HEK293 (cell line): ENCODE data around the gene FBL.

Experiments used
- CTCF ChIA-PET: fragments of 350-600 bp; formaldehyde crosslinking; extraction: SDS; loops from one replicate; lab custom pipeline; 2021; ENCODE audit warnings: antibody characterized with exemption; lab: Yijun Ruan, JAX
- POLR2A ChIA-PET: fragments of 300-600 bp; formaldehyde crosslinking; extraction: SDS; loops from one replicate; lab custom pipeline; 2020; ENCODE audit warnings: antibody characterized with exemption, inconsistent platforms; lab: Yijun Ruan, JAX
- H3K27ac ChIP-seq: fragments of 200-500 bp; sonication (Bioruptor generic); 2 replicates; pipeline ENCODE4 v1.5.1; 2014; ENCODE audit warnings: low read depth, low read length, control low read depth, inconsistent platforms; ENCODE audit errors: extremely low read depth
- H3K36me3 ChIP-seq, 2 experiments: fragments of 200-500 bp in 1 of 2; sonication (Bioruptor generic) in 1 of 2; 1 replicate in 1 of 2; 2 replicates in 1 of 2; pipeline ENCODE4 v1.5.1; 2014 to 2017; ENCODE audit warnings: inconsistent platforms in 2 of 2, low read length in 2 of 2; ENCODE audit not compliant: control insufficient read depth in 2 of 2, insufficient read depth in 1 of 2
- H3K4me1 ChIP-seq: fragments of 200-500 bp; sonication (Bioruptor generic); 2 replicates; pipeline ENCODE4 v1.5.1; 2014; ENCODE audit warnings: mild to moderate bottlenecking, low read length, inconsistent platforms; ENCODE audit not compliant: control insufficient read depth, insufficient read depth
- H3K4me3 ChIP-seq: 2 replicates; pipeline ENCODE4 v1.5.1; 2011; ENCODE audit warnings: low read depth, mild to moderate bottlenecking, control low read depth, low read length, moderate library complexity
- H3K9me3 ChIP-seq: fragments of 200-500 bp; sonication (Bioruptor generic); 2 replicates; pipeline ENCODE4 v1.5.1; 2014; ENCODE audit warnings: low read depth, low read length, inconsistent platforms; ENCODE audit not compliant: control insufficient read depth, insufficient read depth
- HOXC10 ChIP-seq: sonication (generic); formaldehyde crosslinking; IDR thresholded peaks from 2 replicates; pipeline ENCODE4 v1.8.1; 2023; ENCODE audit warnings: mild to moderate bottlenecking, missing genetic modification reagents
- SETDB1 ChIP-seq: IDR thresholded peaks from one replicate; pipeline ENCODE4 v1.6.1; 2017; ENCODE audit warnings: mild to moderate bottlenecking, low read length, moderate library complexity, mixed read lengths; ENCODE audit not compliant: insufficient read length
- ZBTB8A ChIP-seq: fragments of 450-650 bp; formaldehyde crosslinking; IDR thresholded peaks from 2 replicates; pipeline ENCODE4 v1.5.1; 2016; ENCODE audit warnings: missing biosample characterization, missing genetic modification characterization
- ZNF121 ChIP-seq: fragments of 450-650 bp; formaldehyde crosslinking; IDR thresholded peaks from 2 replicates; pipeline ENCODE4 v1.5.1; 2016; ENCODE audit warnings: missing biosample characterization, missing genetic modification characterization
- ZNF19 ChIP-seq: fragments of 450-650 bp; formaldehyde crosslinking; IDR thresholded peaks from 2 replicates; pipeline ENCODE4; 2016; ENCODE audit warnings: missing biosample characterization, missing genetic modification characterization, low read depth
- ZNF311 ChIP-seq: fragments of 450-650 bp; formaldehyde crosslinking; IDR thresholded peaks from 2 replicates; pipeline ENCODE4 v1.5.1; 2017; ENCODE audit warnings: missing biosample characterization, missing genetic modification characterization, borderline replicate concordance
- ZNF324 ChIP-seq: fragments of 450-650 bp; formaldehyde crosslinking; IDR thresholded peaks from 2 replicates; pipeline ENCODE4 v1.5.1; 2016; ENCODE audit warnings: missing biosample characterization, missing genetic modification characterization
- ZNF629 ChIP-seq: fragments of 450-650 bp; formaldehyde crosslinking; IDR thresholded peaks from 2 replicates; pipeline ENCODE4 v1.5.1; 2017; ENCODE audit warnings: missing biosample characterization, missing genetic modification characterization
- ZNF658 ChIP-seq: fragments of 450-650 bp; formaldehyde crosslinking; IDR thresholded peaks from 2 replicates; pipeline ENCODE4; 2016; ENCODE audit warnings: missing biosample characterization, missing genetic modification characterization
- ZNF830 ChIP-seq: fragments of 450-650 bp; IDR thresholded peaks from 2 replicates; pipeline ENCODE4 v1.5.0; 2018; ENCODE audit warnings: missing biosample characterization, missing genetic modification characterization, low read depth, mild to moderate bottlenecking, moderate library complexity
- TF ChIP-seq, protein P1 (sequence below): fragments of 450-650 bp; formaldehyde crosslinking; IDR thresholded peaks from 2 replicates; pipeline ENCODE4 v1.5.1; 2017; ENCODE audit warnings: missing biosample characterization, missing genetic modification characterization
- TF ChIP-seq, protein P2 (sequence below): fragments of 450-650 bp; formaldehyde crosslinking; IDR thresholded peaks from 2 replicates; pipeline ENCODE4 v1.5.1; 2016; ENCODE audit warnings: missing biosample characterization, missing genetic modification characterization
- TF ChIP-seq, protein P3 (sequence below): fragments of 450-650 bp; formaldehyde crosslinking; IDR thresholded peaks from 2 replicates; pipeline ENCODE4 v1.5.1; 2016; ENCODE audit warnings: missing biosample characterization, missing genetic modification characterization, low read depth

Gene FBL

DNA sequence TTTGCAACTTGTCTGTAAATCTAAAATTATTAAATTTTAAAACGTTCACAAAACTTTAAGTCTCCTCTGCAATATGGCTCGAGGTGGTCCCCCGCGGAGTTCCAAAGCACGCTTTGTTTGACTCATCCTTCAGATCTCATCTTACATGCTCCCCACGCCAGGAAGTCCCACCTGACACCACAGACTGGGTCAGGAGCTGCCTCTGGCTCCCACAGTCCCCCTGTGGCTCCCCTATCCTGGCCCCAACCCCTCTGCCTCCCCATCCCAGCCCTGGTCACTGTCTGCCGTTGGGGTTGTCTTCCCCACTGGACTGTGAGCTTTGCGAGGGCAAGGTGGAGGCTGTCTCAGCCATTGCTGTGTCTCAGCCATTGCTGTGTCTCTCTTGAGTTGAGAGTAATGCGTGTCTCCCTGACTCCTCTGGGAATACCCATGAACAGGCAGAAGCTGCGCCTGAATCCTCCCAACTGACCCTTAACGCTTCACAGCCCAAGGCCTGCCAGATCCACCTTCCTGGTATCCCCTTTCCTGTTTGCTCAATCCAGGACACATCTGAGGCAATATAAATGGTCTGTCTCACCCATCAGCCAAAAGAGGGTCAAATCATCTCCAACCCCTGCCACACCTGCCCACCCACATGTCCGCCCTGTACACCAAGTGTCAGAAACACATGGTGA is 28.2 kb downstream of the FBL start:
- no peaks in the 10 kb centered on the region; the same call in 1 of the 2 replicates for H3K9me3 ChIP-seq
- POLR2A ChIA-PET, result interaction anchor here (1.5 kb wide), 1 partner anchor 15 kb away, joined by 4 read pairs; no protein-coding TSS in a partner anchor
- TF ChIP-seq SETDB1 (no peak), ZNF658 (tag by site-specific recombination) (no peak), ZNF830 (no peak), ZNF324 (tag by site-specific recombination) (no peak), ZNF19 (tag by site-specific recombination) (no peak), ZNF629 (no peak), ZNF311 (no peak), ZBTB8A (no peak)
- TF ChIP-seq, protein P1, sequence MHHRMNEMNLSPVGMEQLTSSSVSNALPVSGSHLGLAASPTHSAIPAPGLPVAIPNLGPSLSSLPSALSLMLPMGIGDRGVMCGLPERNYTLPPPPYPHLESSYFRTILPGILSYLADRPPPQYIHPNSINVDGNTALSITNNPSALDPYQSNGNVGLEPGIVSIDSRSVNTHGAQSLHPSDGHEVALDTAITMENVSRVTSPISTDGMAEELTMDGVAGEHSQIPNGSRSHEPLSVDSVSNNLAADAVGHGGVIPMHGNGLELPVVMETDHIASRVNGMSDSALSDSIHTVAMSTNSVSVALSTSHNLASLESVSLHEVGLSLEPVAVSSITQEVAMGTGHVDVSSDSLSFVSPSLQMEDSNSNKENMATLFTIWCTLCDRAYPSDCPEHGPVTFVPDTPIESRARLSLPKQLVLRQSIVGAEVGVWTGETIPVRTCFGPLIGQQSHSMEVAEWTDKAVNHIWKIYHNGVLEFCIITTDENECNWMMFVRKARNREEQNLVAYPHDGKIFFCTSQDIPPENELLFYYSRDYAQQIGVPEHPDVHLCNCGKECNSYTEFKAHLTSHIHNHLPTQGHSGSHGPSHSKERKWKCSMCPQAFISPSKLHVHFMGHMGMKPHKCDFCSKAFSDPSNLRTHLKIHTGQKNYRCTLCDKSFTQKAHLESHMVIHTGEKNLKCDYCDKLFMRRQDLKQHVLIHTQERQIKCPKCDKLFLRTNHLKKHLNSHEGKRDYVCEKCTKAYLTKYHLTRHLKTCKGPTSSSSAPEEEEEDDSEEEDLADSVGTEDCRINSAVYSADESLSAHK (tag by site-specific recombination), result no peak
- TF ChIP-seq, protein P2, sequence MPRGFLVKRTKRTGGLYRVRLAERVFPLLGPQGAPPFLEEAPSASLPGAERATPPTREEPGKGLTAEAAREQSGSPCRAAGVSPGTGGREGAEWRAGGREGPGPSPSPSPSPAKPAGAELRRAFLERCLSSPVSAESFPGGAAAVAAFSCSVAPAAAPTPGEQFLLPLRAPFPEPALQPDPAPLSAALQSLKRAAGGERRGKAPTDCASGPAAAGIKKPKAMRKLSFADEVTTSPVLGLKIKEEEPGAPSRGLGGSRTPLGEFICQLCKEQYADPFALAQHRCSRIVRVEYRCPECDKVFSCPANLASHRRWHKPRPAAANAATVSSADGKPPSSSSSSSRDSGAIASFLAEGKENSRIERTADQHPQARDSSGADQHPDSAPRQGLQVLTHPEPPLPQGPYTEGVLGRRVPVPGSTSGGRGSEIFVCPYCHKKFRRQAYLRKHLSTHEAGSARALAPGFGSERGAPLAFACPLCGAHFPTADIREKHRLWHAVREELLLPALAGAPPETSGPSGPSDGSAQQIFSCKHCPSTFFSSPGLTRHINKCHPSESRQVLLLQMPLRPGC, result no peak
- no peak overlapping the region for H3K4me3 ChIP-seq
- CTCF ChIA-PET, result interaction anchor here (0.9 to 9.7 kb wide), 2 partner anchors 22 to 25 kb away, joined by 3 to 102 read pairs; no protein-coding TSS in a partner anchor
- H3K27ac ChIP-seq, result no peak overlapping the region
- H3K4me1 ChIP-seq, result peaks cover 10% of the 10 kb centered on the region
- H3K36me3 ChIP-seq, result peaks cover 9 to 69% of the 10 kb centered on the region in 2 experiments

DNA sequence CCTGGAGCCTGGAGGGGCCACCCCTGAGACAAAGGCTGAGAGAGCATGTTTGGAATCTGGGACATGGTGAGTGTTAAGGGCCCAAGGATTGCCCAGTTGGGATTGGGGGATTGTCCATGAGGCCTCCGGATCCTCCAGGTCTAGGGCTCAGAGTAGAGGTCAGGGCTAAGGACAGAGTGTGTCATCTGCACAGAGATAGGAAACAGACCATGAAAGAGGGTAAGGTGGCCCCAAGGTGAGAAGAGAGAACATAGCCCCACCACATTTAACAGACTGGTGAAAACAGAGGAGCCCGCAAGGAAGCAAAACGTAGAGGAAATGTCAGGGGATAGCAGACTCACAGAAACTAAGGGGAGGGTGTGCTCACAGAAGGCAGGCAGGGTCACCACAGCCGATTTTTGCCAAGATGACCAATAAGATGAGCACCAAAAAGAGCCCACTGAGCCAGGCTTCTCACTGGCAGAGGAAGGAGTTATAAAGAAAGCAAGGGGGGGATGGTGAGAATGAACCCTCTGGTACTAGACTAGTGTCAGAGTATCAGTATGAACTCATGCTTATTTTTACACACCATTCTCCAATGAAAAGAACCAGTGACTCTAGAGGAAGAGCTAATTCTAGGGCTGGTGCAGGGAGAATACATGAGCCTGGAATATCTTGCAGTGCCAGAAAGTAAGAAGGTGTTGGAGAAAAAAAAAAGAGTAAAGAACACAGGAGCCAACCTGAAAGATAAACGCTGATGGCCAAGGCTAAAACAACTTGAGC is 29.7 kb downstream of the FBL start:
- Histone ChIP-seq H3K9me3 (no peaks in the 10 kb centered on the region; the same call in 1 of the 2 replicates), H3K4me3 (no peak overlapping the region), H3K4me1 (peaks cover 11% of the 10 kb centered on the region), H3K27ac (no peak overlapping the region), H3K36me3 (peaks cover 9 to 59% of the 10 kb centered on the region in 2 experiments)
- ChIA-PET CTCF (interaction anchor here (0.7 to 9.7 kb wide), 4 partner anchors 22 to 28 kb away, joined by 3 to 102 read pairs (median 6); no protein-coding TSS in a partner anchor), POLR2A (interaction anchor here (2.3 kb wide), 1 partner anchor 17 kb away, joined by 16 read pairs; the partner anchor contains the start of gene DYRK1B)
- TF ChIP-seq ZNF311, result 0 out of 2 replicates have a peak, but pooled peaks have one; percentile 10
- TF ChIP-seq HOXC10 (CRISPR knock-in tag), result no peak

DNA sequence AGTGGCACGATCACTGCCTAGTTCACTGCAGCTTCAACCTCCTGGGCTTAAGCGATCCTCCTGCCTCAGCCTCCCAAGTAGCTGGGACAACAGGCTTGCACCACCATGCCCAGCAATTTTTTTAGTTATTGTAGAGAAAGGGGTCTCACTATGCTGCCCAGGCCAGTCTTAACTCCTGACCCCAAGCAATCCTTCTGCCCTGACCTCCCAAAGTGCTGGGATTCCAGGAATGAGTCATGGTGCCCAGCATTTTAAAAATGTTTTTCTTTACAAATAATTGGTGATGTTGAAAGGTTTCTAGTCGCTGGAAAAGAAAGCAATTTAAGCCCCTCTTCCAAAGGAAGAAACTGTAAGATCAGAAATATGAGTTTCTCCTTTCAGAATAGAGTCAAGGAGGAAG is 31.6 kb downstream of the FBL start:
- ChIA-PET CTCF (interaction anchor here (1.2 to 3.1 kb wide), 3 partner anchors 22 to 50 kb away, joined by 3 to 11 read pairs (median 10); no protein-coding TSS in a partner anchor), POLR2A (interaction anchor here (1.3 to 2.3 kb wide), 2 partner anchors 19 to 23 kb away, joined by 3 to 16 read pairs; partner anchors contain the start of gene DYRK1B)
- TF ChIP-seq ZNF121, result peak; percentile 81; the same call in 1 of the 2 replicates
- TF ChIP-seq, protein P3, sequence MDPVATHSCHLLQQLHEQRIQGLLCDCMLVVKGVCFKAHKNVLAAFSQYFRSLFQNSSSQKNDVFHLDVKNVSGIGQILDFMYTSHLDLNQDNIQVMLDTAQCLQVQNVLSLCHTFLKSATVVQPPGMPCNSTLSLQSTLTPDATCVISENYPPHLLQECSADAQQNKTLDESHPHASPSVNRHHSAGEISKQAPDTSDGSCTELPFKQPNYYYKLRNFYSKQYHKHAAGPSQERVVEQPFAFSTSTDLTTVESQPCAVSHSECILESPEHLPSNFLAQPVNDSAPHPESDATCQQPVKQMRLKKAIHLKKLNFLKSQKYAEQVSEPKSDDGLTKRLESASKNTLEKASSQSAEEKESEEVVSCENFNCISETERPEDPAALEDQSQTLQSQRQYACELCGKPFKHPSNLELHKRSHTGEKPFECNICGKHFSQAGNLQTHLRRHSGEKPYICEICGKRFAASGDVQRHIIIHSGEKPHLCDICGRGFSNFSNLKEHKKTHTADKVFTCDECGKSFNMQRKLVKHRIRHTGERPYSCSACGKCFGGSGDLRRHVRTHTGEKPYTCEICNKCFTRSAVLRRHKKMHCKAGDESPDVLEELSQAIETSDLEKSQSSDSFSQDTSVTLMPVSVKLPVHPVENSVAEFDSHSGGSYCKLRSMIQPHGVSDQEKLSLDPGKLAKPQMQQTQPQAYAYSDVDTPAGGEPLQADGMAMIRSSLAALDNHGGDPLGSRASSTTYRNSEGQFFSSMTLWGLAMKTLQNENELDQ (tag by site-specific recombination), result no peak
- Histone ChIP-seq H3K4me1 (peaks cover 11% of the 10 kb centered on the region), H3K4me3 (no peak overlapping the region), H3K27ac (no peak overlapping the region), H3K9me3 (no peaks in the 10 kb centered on the region; the same call in 1 of the 2 replicates), H3K36me3 (peaks cover 7 to 44% of the 10 kb centered on the region in 2 experiments)
